CD4-positive, alpha-beta memory T cell (primary cell): ENCODE results near the gene LARP6. TPM values are rescaled to one million over a fixed set of nuclear protein-coding genes. Genes with fewer than 3 reads are reported as not detected.
"Not testable (repeated sequence)": the region's sequence is repeated elsewhere in the genome, so short reads cannot be mapped to it uniquely, and the experiment has no call there.

Experiments
- CTCF ChIA-PET: fragments of 350-600 bp; sonication (Branson Sonifier 250); formaldehyde crosslinking; loops from one replicate; lab custom pipeline; 2021; ENCODE audit warnings: inconsistent platforms; ENCODE audit not compliant: partially characterized antibody; lab: Charles Lee
- POLR2A ChIA-PET: fragments of 350-600 bp; sonication (Branson Sonifier 250); formaldehyde crosslinking; loops from one replicate; lab custom pipeline; 2021; ENCODE audit not compliant: partially characterized antibody; lab: Charles Lee
- DNase-seq, 5 donors: peaks; one replicate each; pipeline versions ENCODE4 v3.0.0 to v3.0.0-alpha.2; 2020 to 2022; ENCODE audit warnings: mixed read lengths in 1 of 5
- H3K27ac ChIP-seq: one replicate; pipeline ENCODE4 v1.7.0; 2013; ENCODE audit warnings: low read depth, low read length
- H3K27me3 ChIP-seq: 2 replicates; pipeline ENCODE4 v1.7.0; 2013; ENCODE audit warnings: mild to moderate bottlenecking, low read length, moderate library complexity; ENCODE audit not compliant: insufficient read depth
- H3K36me3 ChIP-seq: 2 replicates; pipeline ENCODE4 v1.7.0; 2013; ENCODE audit warnings: mild to moderate bottlenecking, low read length, moderate library complexity; ENCODE audit not compliant: insufficient read depth
- H3K4me1 ChIP-seq: 2 replicates; pipeline ENCODE4 v1.7.0; 2013; ENCODE audit warnings: mild to moderate bottlenecking, low read length, moderate library complexity; ENCODE audit not compliant: insufficient read depth
- H3K4me3 ChIP-seq, 2 donors: one replicate each; pipeline ENCODE4 v1.7.0; 2013; ENCODE audit warnings: low read length in 2 of 2, mild to moderate bottlenecking in 1 of 2
- H3K9me3 ChIP-seq, 2 donors: one replicate each; pipeline ENCODE4 v1.7.0; 2013; ENCODE audit warnings: low read length in 2 of 2, control low read depth in 1 of 2; ENCODE audit not compliant: control insufficient read depth in 1 of 2
- H3K27ac Mint-ChIP-seq, 7 donors: one replicate each; pipeline ENCODE4 v1.8.0; 2020 to 2021; ENCODE audit warnings: mixed read lengths in 7 of 7, mild to moderate bottlenecking in 6 of 7, inconsistent platforms in 3 of 7, moderate library complexity in 3 of 7
- H3K27me3 Mint-ChIP-seq, 2 donors: one replicate each; pipeline ENCODE4 v1.8.0; 2020 to 2021; ENCODE audit warnings: mixed read lengths in 2 of 2
- H3K36me3 Mint-ChIP-seq, 2 donors: one replicate each; pipeline ENCODE4 v1.8.0; 2020 to 2021; ENCODE audit warnings: mixed read lengths in 2 of 2, inconsistent platforms in 1 of 2, mild to moderate bottlenecking in 1 of 2
- H3K4me1 Mint-ChIP-seq, 4 donors: one replicate each; pipeline ENCODE4 v1.8.0; 2020 to 2021; ENCODE audit warnings: mixed read lengths in 4 of 4, mild to moderate bottlenecking in 1 of 4
- H3K4me3 Mint-ChIP-seq, 8 donors: one replicate each; pipeline ENCODE4 v1.8.0; 2020 to 2021; ENCODE audit warnings: mixed read lengths in 8 of 8, mild to moderate bottlenecking in 7 of 8, moderate library complexity in 6 of 8, inconsistent platforms in 3 of 8
- H3K9me3 Mint-ChIP-seq, 8 donors: one replicate each; pipeline ENCODE4 v1.8.0; 2020 to 2021; ENCODE audit warnings: mixed read lengths in 8 of 8, mild to moderate bottlenecking in 5 of 8, inconsistent platforms in 3 of 8, moderate library complexity in 1 of 8
- intact Hi-C: fragments of 100-400 bp; cut with micrococcal nuclease; formaldehyde crosslinking; loops from one replicate; pipeline ENCODE4 v1.15.1; 2023
- polyA plus RNA-seq, 2 donors: library from polyadenylated mRNA; unstranded; fragments of 300-500 nt; fragmentation: Illumina TruSeq; gene quantifications; one replicate each; pipeline ENCODE4 v1.2.3, GENCODE V29; 2021
- total RNA-seq, 2 experiments: library from RNA; stranded (reverse); gene quantifications; one replicate each; pipeline ENCODE4 v1.2.3, GENCODE V29; 2021

LARP6 gene
- total and polyA plus RNA-seq, 4 experiments from 2014 or later = not detected

GRCh38 chr15:70815604-70816003, 38.4 kb downstream of the LARP6 start:
- CTCF ChIA-PET = interaction anchor here (0.9 kb wide), 1 partner anchor 11 kb away, joined by 3 read pairs; no protein-coding TSS in a partner anchor
- H3K9me3 ChIP-seq = no peaks in the 10 kb centered on the region
- no peak for DNase-seq
- no peaks in the 10 kb centered on the region for H3K36me3 ChIP-seq
- H3K27me3 ChIP-seq = no peaks in the 10 kb centered on the region
- Mint-ChIP-seq H3K9me3 (peaks cover 0 to 4% (median 0%) of the 10 kb centered on the region in 8 donors), H3K27ac (no peak overlapping the region), H3K27me3 (peaks cover 3 to 4% of the 10 kb centered on the region in 2 donors), H3K4me1 (peaks cover 0 to 5% (median 3%) of the 10 kb centered on the region in 4 donors), H3K4me3 (no peak overlapping the region), H3K36me3 (no peaks in the 10 kb centered on the region)
- no peak overlapping the region for H3K4me3 ChIP-seq
- intact Hi-C loops = no loop called here
- no peak overlapping the region for H3K27ac ChIP-seq
- POLR2A ChIA-PET = no interaction called here
- peaks cover 3% of the 10 kb centered on the region for H3K4me1 ChIP-seq

GRCh38 chr15:70815011-70815410, 38.9 kb downstream of the LARP6 start:
- intact Hi-C loops = not testable (repeated sequence)
- CTCF ChIA-PET = interaction anchor here (0.9 to 1.7 kb wide), 2 partner anchors 10 to 15 kb away, joined by 3 to 5 read pairs; no protein-coding TSS in a partner anchor

GRCh38 chr15:70812827-70813364, 41.1 kb downstream of the LARP6 start:
- Histone ChIP-seq H3K4me1 (peaks cover 3% of the 10 kb centered on the region), H3K27ac (no peak overlapping the region), H3K27me3 (no peaks in the 10 kb centered on the region), H3K9me3 (no peaks in the 10 kb centered on the region), H3K4me3 (no peak overlapping the region), H3K36me3 (no peaks in the 10 kb centered on the region)
- H3K4me1 Mint-ChIP-seq = peaks cover 0 to 5% (median 3%) of the 10 kb centered on the region in 4 donors
- DNase-seq = no peak
- no peak overlapping the region for H3K4me3 Mint-ChIP-seq
- intact Hi-C loops = loop anchor here (2.0 kb wide), 1 partner anchor 142 kb away; no protein-coding TSS in a partner anchor
- CTCF ChIA-PET = interaction anchor here (0.7 to 3.7 kb wide), 8 partner anchors 8 to 1180 kb away, joined by 3 to 26 read pairs (median 6); no protein-coding TSS in a partner anchor
- POLR2A ChIA-PET = no interaction called here
- H3K27me3 Mint-ChIP-seq = peaks cover 11 to 13% of the 10 kb centered on the region in 2 donors
- no peak overlapping the region for H3K27ac Mint-ChIP-seq
- H3K36me3 Mint-ChIP-seq = no peaks in the 10 kb centered on the region
- no peaks in the 10 kb centered on the region for H3K9me3 Mint-ChIP-seq

More at GRCh38 chr15:70815011-70815410, 38.9 kb downstream of the LARP6 start:
- DNase-seq, H3K4me1 ChIP-seq, H3K36me3 ChIP-seq, POLR2A ChIA-PET, H3K27me3 Mint-ChIP-seq, H3K4me3 ChIP-seq, H3K27me3 ChIP-seq, H3K36me3 Mint-ChIP-seq, H3K9me3 Mint-ChIP-seq, H3K4me1 Mint-ChIP-seq, H3K27ac ChIP-seq, H3K27ac Mint-ChIP-seq, H3K4me3 Mint-ChIP-seq, H3K9me3 ChIP-seq: not testable (repeated sequence)

- no peak for DNase-seq
- Mint-ChIP-seq H3K9me3 (no peaks in the 10 kb centered on the region), H3K27me3 (peaks cover 11 to 13% of the 10 kb centered on the region in 2 donors), H3K4me3 (no peak overlapping the region), H3K4me1 (peaks cover 0 to 9% (median 5%) of the 10 kb centered on the region in 4 donors), H3K36me3 (no peaks in the 10 kb centered on the region), H3K27ac (no peak overlapping the region)
- Histone ChIP-seq H3K4me3 (no peak overlapping the region), H3K27me3 (no peaks in the 10 kb centered on the region), H3K36me3 (no peaks in the 10 kb centered on the region), H3K9me3 (no peaks in the 10 kb centered on the region), H3K27ac (no peak overlapping the region), H3K4me1 (peaks cover 3% of the 10 kb centered on the region)
- intact Hi-C loops = no loop called here
- ChIA-PET POLR2A (no interaction called here), CTCF (interaction anchor here (0.6 to 3.7 kb wide), 17 partner anchors 8 to 1554 kb away, joined by 3 to 26 read pairs (median 4); no protein-coding TSS in a partner anchor)
These were observed 42.9 kb downstream of the LARP6 start for GRCh38 chr15:70810916-70811578.

GRCh38 chr15:70806992-70807712, 46.8 kb downstream of the LARP6 start:
- peaks cover 3% of the 10 kb centered on the region for H3K4me1 ChIP-seq
- intact Hi-C loops = no loop called here
- no peak overlapping the region for H3K4me3 ChIP-seq
- POLR2A ChIA-PET = no interaction called here
- H3K4me1 Mint-ChIP-seq = peaks cover 0 to 8% (median 5%) of the 10 kb centered on the region in 4 donors
- peaks cover 11 to 12% of the 10 kb centered on the region in 2 donors for H3K27me3 Mint-ChIP-seq
- no peak overlapping the region for H3K4me3 Mint-ChIP-seq
- H3K27ac Mint-ChIP-seq = no peak overlapping the region
- H3K9me3 ChIP-seq = no peaks in the 10 kb centered on the region
- H3K27ac ChIP-seq = no peak overlapping the region
- H3K27me3 ChIP-seq = no peaks in the 10 kb centered on the region
- H3K36me3 Mint-ChIP-seq = no peaks in the 10 kb centered on the region
- CTCF ChIA-PET = interaction anchor here (1.3 to 1.4 kb wide), 2 partner anchors 10 to 18 kb away, joined by 4 to 5 read pairs; no protein-coding TSS in a partner anchor
- no peak for DNase-seq
- no peaks in the 10 kb centered on the region for H3K9me3 Mint-ChIP-seq
- no peaks in the 10 kb centered on the region for H3K36me3 ChIP-seq

- H3K27me3 Mint-ChIP-seq, H3K36me3 ChIP-seq, intact Hi-C loops, H3K27me3 ChIP-seq, H3K27ac Mint-ChIP-seq, H3K27ac ChIP-seq, H3K36me3 Mint-ChIP-seq, DNase-seq, H3K9me3 ChIP-seq, H3K4me1 ChIP-seq, H3K4me1 Mint-ChIP-seq, H3K4me3 Mint-ChIP-seq, POLR2A ChIA-PET, CTCF ChIA-PET, H3K9me3 Mint-ChIP-seq, H3K4me3 ChIP-seq: not testable (repeated sequence)
These were observed 49.6 kb downstream of the LARP6 start for GRCh38 chr15:70804388-70804787.

GRCh38 chr15:70802629-70803028, 51.3 kb downstream of the LARP6 start:
- ChIA-PET POLR2A (no interaction called here), CTCF (interaction anchor here (1.1 kb wide), 1 partner anchor 9 kb away, joined by 3 read pairs; no protein-coding TSS in a partner anchor)
- intact Hi-C loops = no loop called here
- H3K4me1 Mint-ChIP-seq = peaks cover 0 to 4% (median 2%) of the 10 kb centered on the region in 4 donors
- no peaks in the 10 kb centered on the region for H3K9me3 Mint-ChIP-seq
- no peak overlapping the region for H3K27ac ChIP-seq
- no peaks in the 10 kb centered on the region for H3K36me3 ChIP-seq
- H3K4me3 ChIP-seq = no peak overlapping the region
- no peak overlapping the region for H3K27ac Mint-ChIP-seq
- H3K4me1 ChIP-seq = no peaks in the 10 kb centered on the region
- DNase-seq = no peak
- H3K9me3 ChIP-seq = no peaks in the 10 kb centered on the region
- H3K4me3 Mint-ChIP-seq = no peak overlapping the region
- no peaks in the 10 kb centered on the region for H3K36me3 Mint-ChIP-seq
- peaks cover 0 to 1% of the 10 kb centered on the region in 2 donors for H3K27me3 Mint-ChIP-seq
- H3K27me3 ChIP-seq = no peaks in the 10 kb centered on the region
